ENCODE results near the gene STX1A. TPM values are rescaled to one million over a fixed set of nuclear protein-coding genes. Genes with fewer than 3 reads are reported as not detected.
"Not testable (repeated sequence)": the region's sequence is repeated elsewhere in the genome, so short reads cannot be mapped to it uniquely, and the experiment has no call there.

STX1A gene
- total and polyA plus RNA-seq, 8 donors: 2.3 to 95.7 (median 9.6) TPM

DNA sequence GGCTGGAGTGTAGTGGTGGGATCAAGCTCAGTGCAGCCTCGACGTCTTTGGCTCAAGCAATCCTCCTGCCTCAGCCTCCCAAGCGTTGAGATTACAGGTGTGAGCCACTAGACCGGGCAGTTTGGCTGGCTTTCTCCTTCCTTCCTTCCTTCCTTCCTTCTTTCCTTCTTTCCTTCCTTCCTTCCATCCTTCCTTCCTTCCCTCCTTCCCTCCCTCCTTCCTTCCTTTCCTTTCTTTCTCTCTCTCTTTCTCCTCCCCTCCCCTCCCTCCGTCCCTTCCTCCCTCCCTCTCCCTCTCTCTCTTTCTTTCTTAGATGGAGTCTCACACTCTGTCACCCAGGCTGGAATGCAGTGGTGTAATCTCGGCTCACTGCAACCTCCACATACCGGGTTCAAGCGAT is 59.5 kb downstream of the STX1A start:
- TF ChIP-seq CTCF (IDR thresholded peaks at IDR 0.05): no peak
- intact Hi-C loops (cut with DNase I): no loop called here
- H3K27ac ChIP-seq: no peak overlapping the region
- DNase-seq (no peak), FAIRE-seq (no peak), ATAC-seq (no peak)
- 50 to 63% methylated on average over 8 of the region's 8 CpGs for WGBS, 2 donors
- H3K9me3 ChIP-seq: no peaks in the 10 kb centered on the region
- no peaks in the 10 kb centered on the region for H3K36me3 ChIP-seq
- no peaks in the 10 kb centered on the region for H3K27me3 ChIP-seq
- H3K4me1 ChIP-seq: no peaks in the 10 kb centered on the region
- no peak overlapping the region for H3K4me3 ChIP-seq

DNA sequence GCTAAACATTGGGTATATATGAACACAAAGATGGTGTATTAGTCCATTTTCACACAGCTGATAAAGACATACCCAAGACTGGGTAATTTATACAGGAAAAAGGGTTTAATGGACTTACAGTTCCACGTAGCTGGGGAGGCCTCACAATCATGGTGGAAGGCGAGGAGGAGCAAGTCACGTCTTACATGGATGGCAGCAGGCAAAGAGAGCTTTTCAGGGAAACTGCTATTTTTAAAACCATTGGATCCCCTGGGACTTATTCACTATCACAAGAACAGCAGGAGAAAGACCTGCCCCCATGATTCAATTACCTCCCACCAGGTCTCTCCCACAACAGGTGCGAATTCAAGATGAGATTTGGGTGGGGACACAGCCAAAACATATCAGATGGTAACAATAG is 64.2 kb downstream of the STX1A start:
- H3K4me1 ChIP-seq; DNase-seq; H3K27ac ChIP-seq; H3K4me3 ChIP-seq; H3K36me3 ChIP-seq; H3K9me3 ChIP-seq; H3K27me3 ChIP-seq; FAIRE-seq; ATAC-seq; intact Hi-C loops (cut with DNase I): not testable (repeated sequence)
- WGBS, 2 donors: 75 to 84% methylated on average over 4 of the region's 4 CpGs

DNA sequence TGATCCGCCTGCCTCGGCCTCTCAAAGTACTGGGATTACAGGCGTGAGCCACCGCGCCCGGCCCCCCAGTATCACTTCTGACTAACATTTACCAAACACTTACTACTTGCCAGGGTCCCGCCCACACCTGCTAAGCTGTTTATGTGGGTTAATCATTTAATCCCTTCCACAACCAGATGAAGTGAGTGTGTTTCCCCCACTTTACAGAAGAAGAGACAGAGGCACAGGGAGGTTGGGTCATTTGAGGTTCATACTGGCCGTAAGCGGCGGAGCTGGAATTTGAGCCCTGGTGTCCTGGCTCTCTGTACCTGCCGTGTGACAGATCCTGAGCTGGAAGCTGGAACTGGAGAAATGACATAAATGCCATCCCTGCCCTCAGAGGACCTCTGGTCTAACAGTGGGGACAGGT is 66.9 kb downstream of the STX1A start:
- H3K27me3 ChIP-seq: no peaks in the 10 kb centered on the region
- no peak overlapping the region for H3K4me3 ChIP-seq
- no peak for TF ChIP-seq CTCF (IDR thresholded peaks at IDR 0.05)
- ATAC-seq (peak in 2 of 4 donors; percentile 29 to 58), FAIRE-seq (no peak), DNase-seq (no peak)
- H3K27ac ChIP-seq: no peak overlapping the region
- 54 to 62% methylated on average over 9 to 11 of the region's 11 CpGs for WGBS, 2 donors
- H3K36me3 ChIP-seq: no peaks in the 10 kb centered on the region
- no peaks in the 10 kb centered on the region for H3K9me3 ChIP-seq
- no peaks in the 10 kb centered on the region for H3K4me1 ChIP-seq
- intact Hi-C loops (cut with DNase I): no loop called here

DNA sequence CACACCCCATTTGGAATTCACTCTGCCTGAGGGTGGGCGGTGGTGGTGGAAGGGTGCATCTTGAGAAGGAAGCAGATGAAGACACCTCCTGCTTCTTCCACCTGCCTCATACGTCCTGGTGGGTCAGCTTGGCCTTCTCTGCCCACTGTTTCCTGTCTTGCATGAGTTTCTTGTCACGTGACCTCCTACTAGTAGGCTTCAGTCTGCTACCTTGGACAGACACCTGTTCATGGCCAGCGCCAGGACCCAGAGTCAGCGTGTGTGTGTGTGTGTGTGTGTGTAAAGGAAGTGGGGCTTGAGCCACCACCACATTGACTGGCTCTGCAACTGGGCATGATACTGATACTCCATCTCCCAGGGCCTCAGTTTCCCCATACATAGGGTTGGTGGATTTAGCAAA is 68.9 kb downstream of the STX1A start:
- Histone ChIP-seq H3K27ac (no peak overlapping the region), H3K27me3 (no peaks in the 10 kb centered on the region), H3K4me3 (no peak overlapping the region), H3K36me3 (no peaks in the 10 kb centered on the region), H3K4me1 (no peaks in the 10 kb centered on the region), H3K9me3 (no peaks in the 10 kb centered on the region)
- ATAC-seq (no peak), DNase-seq (no peak), FAIRE-seq (no peak)
- 62 to 64% methylated on average over 5 of the region's 5 CpGs for WGBS, 2 donors
- intact Hi-C loops (cut with DNase I): no loop called here
- TF ChIP-seq CTCF (IDR thresholded peaks at IDR 0.05): no peak

GRCh38 chr7:73649576-73649975 is 69.9 kb downstream of the STX1A start:
- H3K9me3 ChIP-seq: no peaks in the 10 kb centered on the region
- no peaks in the 10 kb centered on the region for H3K27me3 ChIP-seq
- 48 to 63% methylated on average over 6 to 9 of the region's 9 CpGs for WGBS, 2 donors
- no peaks in the 10 kb centered on the region for H3K4me1 ChIP-seq
- no peak overlapping the region for H3K27ac ChIP-seq
- intact Hi-C loops (cut with DNase I): no loop called here
- TF ChIP-seq CTCF (IDR thresholded peaks at IDR 0.05): no peak
- FAIRE-seq (no peak), DNase-seq (no peak), ATAC-seq (no peak)
- no peak overlapping the region for H3K4me3 ChIP-seq
- no peaks in the 10 kb centered on the region for H3K36me3 ChIP-seq

Small RNA genes lying within 50 kb of the gene (microRNA-seq; reads per million reads assigned to microRNA genes)
- gene MIR4284: 0 reads per million in 2 donors

Other genes with a start within 250 kb of the STX1A start
- 10 to 100 TPM; 16.1 to 29.0 (median 18.9) TPM for gene BAZ1B, start 197.4 kb downstream of the STX1A start, total RNA-seq
- 10 to 100 TPM; 11.6 to 12.8 TPM for gene BAZ1B, start 197.4 kb downstream of the STX1A start, polyA plus RNA-seq
- gene BCL7B, start 162.0 kb downstream of the STX1A start, total RNA-seq: 10 to 100 TPM; 13.5 to 20.9 (median 17.1) TPM
- gene BCL7B, start 162.0 kb downstream of the STX1A start, polyA plus RNA-seq: 10 to 100 TPM; 34.4 to 44.6 TPM
- 10 to 100 TPM; 21.2 to 38.9 (median 28.3) TPM for gene TBL2, start 141.1 kb downstream of the STX1A start, total RNA-seq
- 10 to 100 TPM; 17.2 to 26.1 TPM for gene TBL2, start 141.1 kb downstream of the STX1A start, polyA plus RNA-seq
- 10 to 100 TPM in 5 of 6 donors, 1 to 10 TPM in 1; 8.8 to 25.9 (median 19.5) TPM for gene MLXIPL, start 95.1 kb downstream of the STX1A start, total RNA-seq
- 100 to 1,000 TPM; 146 to 176 TPM for gene MLXIPL, start 95.1 kb downstream of the STX1A start, polyA plus RNA-seq
- gene VPS37D, start 51.8 kb downstream of the STX1A start, total RNA-seq: 1 to 10 TPM; 2.6 to 3.9 (median 2.9) TPM
- gene VPS37D, start 51.8 kb downstream of the STX1A start, polyA plus RNA-seq: 1 to 10 TPM; 4.5 to 8.2 TPM
- gene DNAJC30, start 36.2 kb downstream of the STX1A start, total RNA-seq: 1 to 10 TPM; 4.1 to 8.2 (median 5.6) TPM
- gene DNAJC30, start 36.2 kb downstream of the STX1A start, polyA plus RNA-seq: 1 to 10 TPM; 5.1 to 6.4 TPM
- 10 to 100 TPM; 26.9 to 36.8 (median 33.0) TPM for gene BUD23, start 36.1 kb downstream of the STX1A start, total RNA-seq
- 10 to 100 TPM; 46.7 to 62.9 TPM for gene BUD23, start 36.1 kb downstream of the STX1A start, polyA plus RNA-seq
- gene ABHD11, start 19.1 kb upstream of the STX1A start, total RNA-seq: 10 to 100 TPM; 16.0 to 30.6 (median 22.1) TPM
- 10 to 100 TPM; 91.0 to 95.2 TPM for gene ABHD11, start 19.1 kb upstream of the STX1A start, polyA plus RNA-seq
- gene CLDN3, start 50.6 kb upstream of the STX1A start, total RNA-seq: 10 to 100 TPM; 42.9 to 62.0 (median 48.3) TPM
- 100 to 1,000 TPM; 110 to 122 TPM for gene CLDN3, start 50.6 kb upstream of the STX1A start, polyA plus RNA-seq
- gene CLDN4, start 111.3 kb upstream of the STX1A start, total RNA-seq: 100 to 1,000 TPM in 2 of 6 donors, 10 to 100 TPM in 4; 47.8 to 150 (median 65.1) TPM
- 10 to 100 TPM; 73.1 to 75.2 TPM for gene CLDN4, start 111.3 kb upstream of the STX1A start, polyA plus RNA-seq
- 10 to 100 TPM in 1 of 6 donors, 1 to 10 TPM in 5; 3.0 to 11.2 (median 4.7) TPM for gene METTL27, start 122.8 kb upstream of the STX1A start, total RNA-seq
- 1 to 10 TPM; 5.6 to 6.6 TPM for gene METTL27, start 122.8 kb upstream of the STX1A start, polyA plus RNA-seq
- under 1 TPM in 1 of 6 donors, not detected in 5; 0.25 TPM for gene TMEM270, start 141.5 kb upstream of the STX1A start, total RNA-seq
- under 1 TPM in 1 of 2 donors, not detected in 1; 0.31 TPM for gene TMEM270, start 141.5 kb upstream of the STX1A start, polyA plus RNA-seq

All from pancreas (tissue), 10 donors.